Activated naive CD4-positive, alpha-beta T cell treated with Interleukin-2 at 50 U/mL for 16 hours (primary cell): ENCODE data around the gene RAPSN.

ENCODE experiments used
- DNase-seq: peaks from one replicate; pipeline ENCODE4 v3.0.0-alpha.2; 2020

The RAPSN gene

GRCh38 chr11:47448566-47449427 lies at the start of gene RAPSN:
TSS of gene RAPSN (minus strand) at chr11:47449136. CDS start at chr11:47448964, 172 bp downstream.
- no peak for DNase-seq

DNA sequence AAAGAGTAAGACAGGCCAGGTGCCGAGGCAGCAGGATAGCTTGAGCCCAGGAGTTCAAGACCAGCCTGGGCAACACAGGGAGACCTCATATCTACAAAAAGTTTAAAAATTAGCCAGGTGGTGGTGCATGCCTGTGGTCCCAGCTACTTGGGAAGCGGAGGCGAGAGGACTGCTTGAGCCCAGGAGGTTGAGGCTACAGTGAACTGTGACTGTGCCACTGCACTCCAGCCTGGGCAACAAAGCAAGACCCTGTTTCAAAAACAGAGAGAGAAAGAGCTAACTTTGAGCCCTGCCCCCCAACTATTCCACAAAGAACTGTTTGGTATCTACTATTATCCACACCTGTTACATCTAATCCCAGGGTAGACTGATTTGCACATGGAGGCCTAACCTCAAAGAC lies 49.2 kb upstream of the RAPSN start:
- DNase-seq = no peak

DNA sequence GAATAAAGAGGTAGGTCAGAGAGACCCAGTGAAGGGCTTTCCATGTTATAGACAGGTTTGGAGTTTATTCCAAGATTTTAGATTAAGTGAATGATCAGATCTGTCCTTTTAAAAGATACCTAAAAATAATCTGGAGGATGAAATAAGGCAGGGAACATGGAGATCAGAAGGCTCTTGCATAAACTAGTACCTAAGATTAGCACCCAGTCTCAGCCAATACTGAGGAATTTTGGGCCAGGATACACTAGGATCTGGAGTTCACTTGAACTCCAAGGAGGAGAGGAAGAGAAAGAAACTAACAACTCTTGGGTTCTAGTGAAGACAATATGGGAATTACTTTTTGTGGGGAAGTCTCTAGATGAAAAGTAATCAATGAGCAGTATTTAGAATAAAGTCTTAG lies 47.9 kb upstream of the RAPSN start:
- no peak for DNase-seq

DNA sequence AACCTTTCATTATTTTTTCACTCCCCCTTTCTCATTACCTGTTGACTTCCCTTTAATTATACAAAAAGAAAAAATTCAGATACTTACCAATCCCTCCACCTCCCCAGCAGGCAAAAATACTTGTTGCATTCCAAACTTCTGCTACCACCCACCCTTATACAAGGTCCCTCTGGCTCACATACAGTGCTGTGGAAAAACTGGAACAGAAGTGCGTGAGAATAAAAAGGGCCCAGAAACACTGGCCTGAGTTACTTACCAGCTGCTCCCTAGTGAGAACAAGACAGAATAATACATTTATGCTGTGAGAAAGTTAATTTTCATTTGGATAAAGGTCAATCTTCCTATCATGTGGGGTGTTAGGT lies 46.9 kb upstream of the RAPSN start:
- no peak for DNase-seq

- no peak for DNase-seq
These were observed 46.3 kb upstream of the RAPSN start for GRCh38 chr11:47495011-47495855.

DNA sequence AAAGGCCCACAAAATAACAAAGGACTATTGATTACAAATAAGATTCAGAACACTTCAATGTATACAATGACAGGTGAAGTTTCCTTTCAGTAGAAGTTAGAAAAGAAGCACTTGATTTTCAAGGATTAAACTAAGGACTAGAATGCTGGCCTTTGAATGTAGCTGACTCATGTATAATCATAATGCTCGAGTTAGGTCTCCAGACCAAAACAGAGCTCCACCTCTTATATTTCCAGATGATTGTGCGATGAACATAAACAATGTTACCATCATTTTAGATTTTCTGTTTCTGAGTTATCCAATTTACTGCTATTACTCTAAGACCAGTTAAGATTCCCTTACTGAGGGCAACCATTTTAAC lies 40.4 kb upstream of the RAPSN start:
- DNase-seq = no peak

DNA sequence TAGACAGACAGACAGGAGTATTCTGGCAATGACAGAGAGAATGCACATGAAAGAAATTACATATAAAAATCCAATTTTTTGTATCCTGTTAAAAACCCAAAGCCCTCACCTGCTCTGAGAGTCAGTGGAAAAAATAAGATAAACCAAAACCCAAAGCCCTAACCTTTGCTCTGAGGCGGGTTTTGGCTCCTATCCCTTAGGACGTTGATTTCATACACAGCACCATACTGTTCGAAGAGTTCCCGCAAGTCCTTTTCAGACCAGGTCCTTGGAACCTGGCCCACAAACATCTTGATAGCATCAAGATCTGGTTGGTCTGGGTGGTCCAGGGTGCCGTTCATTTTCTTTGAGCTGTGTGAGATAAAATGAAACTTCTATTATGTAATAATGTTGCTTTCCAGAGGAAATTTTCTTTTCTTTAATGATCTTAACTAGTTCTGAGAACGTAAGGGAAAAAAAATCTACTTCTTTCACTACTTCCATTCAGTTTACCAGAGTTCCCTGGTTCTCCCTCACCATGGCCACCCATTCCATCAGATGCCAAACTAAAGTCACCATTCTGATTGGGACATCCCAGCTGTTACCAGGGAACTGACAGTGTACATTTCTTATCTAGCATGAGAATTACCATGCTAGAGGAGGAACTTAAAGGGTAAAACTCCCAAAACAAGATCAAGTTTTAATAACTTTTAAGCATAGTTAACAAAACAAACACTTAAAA lies 39.9 kb upstream of the RAPSN start:
- no peak for DNase-seq

DNA sequence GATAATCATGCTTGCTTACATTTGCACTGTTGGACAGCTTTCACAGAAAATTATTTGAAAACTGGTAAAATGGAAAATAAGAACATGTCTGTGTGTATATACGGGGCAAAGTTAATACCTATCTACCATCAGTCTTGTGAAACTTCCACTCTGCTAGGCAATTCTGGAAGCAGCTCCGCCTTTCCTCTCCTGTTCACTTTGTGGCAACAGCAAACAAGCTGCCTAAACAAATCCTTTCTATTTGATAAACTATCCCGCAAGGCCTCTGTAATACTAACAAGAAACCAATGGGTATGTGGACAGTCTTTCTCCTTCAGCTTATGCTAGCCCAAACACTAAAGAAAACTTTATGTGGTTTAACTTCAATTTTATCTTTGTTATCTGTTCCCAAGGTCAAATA lies 39.2 kb upstream of the RAPSN start:
- no peak for DNase-seq

DNA sequence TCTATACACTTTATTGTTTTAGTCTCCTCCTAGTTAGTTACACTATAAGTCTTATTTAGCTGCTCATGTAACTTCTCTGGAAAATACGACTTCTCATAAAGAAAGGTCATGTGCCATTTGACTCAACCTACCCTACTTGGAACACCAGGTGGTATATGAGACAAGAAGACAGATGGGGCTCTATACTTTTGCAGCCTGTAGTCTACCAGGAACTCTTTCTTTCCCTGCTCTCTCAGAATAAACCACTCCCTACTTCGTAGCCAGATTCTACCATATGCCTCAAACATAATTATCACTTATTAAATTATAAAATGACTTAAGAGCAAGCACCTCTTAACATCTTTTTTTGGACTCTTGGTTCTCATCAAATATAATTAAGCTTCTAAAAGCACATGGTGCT lies 38.5 kb upstream of the RAPSN start:
- no peak for DNase-seq

DNA sequence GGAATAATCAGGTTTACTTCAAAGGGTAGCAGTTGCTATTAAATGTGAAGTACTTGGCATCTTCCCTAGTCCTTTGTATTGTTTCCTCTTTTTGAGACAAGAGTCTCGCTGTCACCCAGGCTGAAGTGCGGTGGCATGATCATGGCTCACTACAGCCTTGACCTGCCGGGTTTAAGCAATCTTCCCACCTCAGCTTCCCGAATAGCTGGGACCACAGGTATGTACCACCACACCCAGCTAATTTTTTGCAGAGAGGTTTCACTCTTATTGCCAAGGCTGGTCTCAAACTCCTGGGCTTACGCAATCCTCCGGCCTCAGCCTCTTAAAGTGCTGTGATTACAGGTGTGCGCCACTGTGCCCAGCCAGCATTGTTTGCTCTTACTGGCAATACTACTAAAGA lies 36.2 kb upstream of the RAPSN start:
- DNase-seq = no peak

- DNase-seq = no peak
These were observed 34.5 kb upstream of the RAPSN start for GRCh38 chr11:47483457-47483856.

- no peak for DNase-seq
These were observed 31.8 kb upstream of the RAPSN start for GRCh38 chr11:47480762-47481161.

- no peak for DNase-seq
These were observed 29.9 kb upstream of the RAPSN start for GRCh38 chr11:47478651-47479329.

GRCh38 chr11:47477753-47478152 lies 28.8 kb upstream of the RAPSN start:
- no peak for DNase-seq

- DNase-seq = no peak
These were observed 28.4 kb upstream of the RAPSN start for GRCh38 chr11:47477323-47477722.

DNA sequence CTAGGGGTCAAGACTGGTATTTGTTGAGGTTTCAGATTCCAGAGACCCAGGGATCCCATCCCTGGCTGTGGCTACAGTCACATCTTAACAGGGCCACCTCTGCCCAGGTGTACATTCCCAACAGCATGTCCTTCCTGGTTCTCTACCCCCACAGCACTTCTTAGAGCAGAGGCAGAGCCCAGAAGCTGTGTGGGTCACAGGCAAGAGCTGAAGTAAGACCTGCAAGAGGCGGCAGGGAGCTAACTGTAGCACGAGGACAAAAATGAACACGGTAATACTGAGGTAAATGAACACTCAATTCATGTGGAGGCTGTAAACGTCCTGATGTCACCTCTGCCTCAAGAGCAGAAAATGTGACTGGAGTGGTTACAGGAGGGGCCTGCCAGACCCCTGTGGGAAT lies 21.7 kb upstream of the RAPSN start:
- no peak for DNase-seq

- DNase-seq = no peak
These were observed 20.6 kb upstream of the RAPSN start for GRCh38 chr11:47469361-47470179.

DNA sequence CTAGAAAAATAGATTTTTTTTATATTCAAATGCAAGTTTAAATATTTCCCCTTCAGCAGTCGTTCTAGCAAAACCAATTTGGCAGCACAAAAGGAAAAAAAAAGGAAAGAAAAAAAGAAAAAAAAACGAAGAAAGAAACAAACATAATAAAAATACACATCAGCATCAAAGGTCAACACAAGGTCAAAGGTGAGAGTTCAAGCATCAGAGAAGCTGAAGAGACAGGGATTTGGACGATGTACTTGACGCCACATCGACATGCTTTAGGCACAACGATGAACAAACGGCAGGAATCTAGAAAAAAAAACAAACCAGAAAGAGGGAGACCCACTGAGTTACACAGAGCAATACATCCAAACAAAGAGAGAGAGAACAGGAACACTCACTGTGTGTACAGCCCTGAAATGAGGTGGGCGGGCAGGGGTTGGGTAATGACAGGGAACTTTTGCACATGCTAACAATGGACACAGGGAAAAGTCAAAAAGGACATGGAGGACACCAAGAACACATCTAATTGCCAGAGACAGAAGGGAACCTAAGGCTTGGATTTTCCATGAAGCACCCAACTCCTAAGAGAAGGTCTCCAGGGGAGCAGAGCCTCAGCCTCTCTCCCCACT lies 19.8 kb upstream of the RAPSN start:
- no peak for DNase-seq

DNA sequence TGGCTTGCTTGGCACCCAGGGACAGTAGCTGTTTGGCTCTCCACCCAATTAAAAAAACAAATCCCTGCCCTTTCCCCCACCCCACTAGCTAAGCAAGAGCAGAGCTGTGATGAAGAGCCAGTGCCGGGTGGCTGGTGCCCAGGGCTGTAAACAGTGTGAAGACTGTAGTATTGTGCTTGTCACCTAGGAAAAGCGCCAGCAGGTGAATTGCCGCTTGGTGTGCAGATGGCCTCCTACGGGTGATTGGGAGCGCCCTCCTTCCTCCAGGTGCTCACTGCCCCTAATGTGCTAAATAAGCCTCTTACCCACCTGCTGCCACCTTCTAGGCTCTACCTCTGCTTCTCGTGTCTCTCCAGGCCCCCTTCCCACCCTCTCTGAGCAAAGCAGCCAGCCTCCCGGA lies 18.4 kb upstream of the RAPSN start:
- no peak for DNase-seq

- no peak for DNase-seq
These were observed 17.8 kb upstream of the RAPSN start for GRCh38 chr11:47466701-47467250.

DNA sequence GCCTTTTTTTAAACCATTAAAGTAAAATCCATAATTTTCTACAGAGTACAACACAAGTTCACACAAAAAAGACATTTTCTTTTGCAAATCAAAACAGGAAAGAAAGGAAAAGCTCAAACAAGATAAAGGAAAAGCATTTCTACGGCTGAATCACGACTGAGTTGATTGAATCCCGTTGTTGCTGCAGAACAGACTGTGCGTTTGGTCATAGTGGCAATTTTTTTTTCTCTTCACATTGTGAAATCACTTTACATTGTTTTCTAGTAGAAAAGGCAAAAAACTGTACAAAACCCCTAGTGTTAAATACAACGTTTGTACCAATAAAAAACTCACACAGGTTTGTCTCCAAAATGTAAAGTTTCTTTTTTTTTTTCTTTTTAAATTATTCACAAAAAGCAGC lies 17.3 kb upstream of the RAPSN start:
- DNase-seq = no peak
